ENCODE data around the gene LRGUK. TPM values are rescaled to one million over a fixed set of nuclear protein-coding genes. Genes with fewer than 3 reads are reported as not detected.

The LRGUK gene
- total RNA-seq, 1 donor, result 0.72 TPM

DNA sequence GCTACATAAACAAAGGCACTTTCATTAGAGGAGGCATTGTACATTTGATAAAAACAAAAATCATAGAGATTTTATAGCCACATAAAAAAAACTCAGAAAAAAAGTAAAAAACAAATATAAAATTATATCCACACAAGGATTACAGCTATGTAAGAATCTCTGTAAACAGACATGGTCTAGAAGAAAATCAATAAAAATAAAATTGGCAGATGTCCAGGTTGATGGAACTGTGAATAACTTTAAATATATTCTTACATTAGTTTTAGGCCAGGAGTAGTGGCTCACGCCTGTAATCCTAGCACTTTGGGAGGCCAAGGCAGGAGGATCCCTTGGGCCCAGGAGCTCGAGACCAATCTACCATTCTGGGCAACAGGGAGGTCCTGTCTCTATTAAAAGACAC is 170.3 kb downstream of the LRGUK start:
- no peaks in the 10 kb centered on the region for H3K4me1 ChIP-seq (ENCODE audit: insufficient read depth, low read length)
- H3K9me3 ChIP-seq (ENCODE audit: low read depth, low read length), result no peaks in the 10 kb centered on the region
- H3K4me2 ChIP-seq (ENCODE audit: insufficient read depth, low read length), result no peak overlapping the region

DNA sequence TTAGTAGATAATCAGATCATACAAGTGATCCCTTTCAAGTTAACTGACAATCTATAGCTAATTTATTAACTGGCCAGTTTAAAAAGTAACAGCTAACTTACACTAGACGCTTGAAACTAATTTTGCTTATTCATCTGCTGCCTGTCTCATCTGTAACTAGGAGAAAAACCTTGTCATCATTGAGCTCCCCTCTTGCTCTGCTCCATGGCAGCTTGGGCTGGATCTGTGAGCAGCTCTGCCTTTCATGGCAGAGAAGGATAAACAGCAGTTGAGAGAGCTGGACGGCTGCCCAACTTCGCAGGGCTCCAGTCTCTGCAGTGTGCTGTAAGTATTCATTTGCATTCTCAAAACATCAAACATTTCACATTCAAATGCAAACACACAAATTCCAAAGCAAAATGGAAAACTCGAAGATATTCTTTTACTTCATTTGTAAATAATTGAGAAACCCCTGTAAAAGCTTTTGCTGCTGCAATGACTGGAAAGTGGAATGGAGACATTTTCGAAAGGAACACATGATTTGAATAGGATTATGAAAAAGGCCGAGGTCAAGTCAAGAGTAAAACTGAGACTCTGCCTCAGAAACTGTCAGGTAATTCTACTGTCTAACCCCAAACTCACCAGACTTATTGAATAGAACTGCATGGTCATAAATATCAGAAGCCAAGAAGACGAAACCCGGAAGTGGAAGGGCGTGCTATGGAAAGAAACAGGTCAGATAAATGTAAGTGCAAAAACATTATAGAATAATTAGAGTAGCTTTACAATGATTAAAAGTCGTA is 172.0 kb downstream of the LRGUK start:
- H3K36me3 ChIP-seq (ENCODE audit: insufficient read depth, low read length), result peaks cover 34% of the 10 kb centered on the region
- no peak overlapping the region for H3K4me2 ChIP-seq (ENCODE audit: insufficient read depth, low read length)
- no peak overlapping the region for H3K4me3 ChIP-seq (ENCODE audit: insufficient read depth, low read length)
- no peaks in the 10 kb centered on the region for H4K20me1 ChIP-seq (ENCODE audit: insufficient read depth, low read length)
- TF ChIP-seq, protein P1, sequence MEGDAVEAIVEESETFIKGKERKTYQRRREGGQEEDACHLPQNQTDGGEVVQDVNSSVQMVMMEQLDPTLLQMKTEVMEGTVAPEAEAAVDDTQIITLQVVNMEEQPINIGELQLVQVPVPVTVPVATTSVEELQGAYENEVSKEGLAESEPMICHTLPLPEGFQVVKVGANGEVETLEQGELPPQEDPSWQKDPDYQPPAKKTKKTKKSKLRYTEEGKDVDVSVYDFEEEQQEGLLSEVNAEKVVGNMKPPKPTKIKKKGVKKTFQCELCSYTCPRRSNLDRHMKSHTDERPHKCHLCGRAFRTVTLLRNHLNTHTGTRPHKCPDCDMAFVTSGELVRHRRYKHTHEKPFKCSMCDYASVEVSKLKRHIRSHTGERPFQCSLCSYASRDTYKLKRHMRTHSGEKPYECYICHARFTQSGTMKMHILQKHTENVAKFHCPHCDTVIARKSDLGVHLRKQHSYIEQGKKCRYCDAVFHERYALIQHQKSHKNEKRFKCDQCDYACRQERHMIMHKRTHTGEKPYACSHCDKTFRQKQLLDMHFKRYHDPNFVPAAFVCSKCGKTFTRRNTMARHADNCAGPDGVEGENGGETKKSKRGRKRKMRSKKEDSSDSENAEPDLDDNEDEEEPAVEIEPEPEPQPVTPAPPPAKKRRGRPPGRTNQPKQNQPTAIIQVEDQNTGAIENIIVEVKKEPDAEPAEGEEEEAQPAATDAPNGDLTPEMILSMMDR (IDR thresholded peaks at IDR 0.05; ENCODE audit: extremely low read depth, low read depth, low read length), result no peak
- DNase-seq (ENCODE audit: insufficient read length, low spot score, missing footprints), result no peak
- no peaks in the 10 kb centered on the region for H3K4me1 ChIP-seq (ENCODE audit: insufficient read depth, low read length)
- no peaks in the 10 kb centered on the region for H3K9me3 ChIP-seq (ENCODE audit: low read depth, low read length)
- H3K79me2 ChIP-seq (ENCODE audit: insufficient read depth, low read length), result no peaks in the 10 kb centered on the region
- H3K27me3 ChIP-seq (ENCODE audit: insufficient read depth, low read length), result no peaks in the 10 kb centered on the region
- H3K27ac ChIP-seq (ENCODE audit: low read depth, low read length), result no peak overlapping the region
- no peak overlapping the region for H2AFZ ChIP-seq (ENCODE audit: low read length)

More for the DNA sequence above, 170.3 kb downstream of the LRGUK start:
- Histone ChIP-seq H3K4me3 (ENCODE audit: insufficient read depth, low read length) (no peak overlapping the region), H3K36me3 (ENCODE audit: insufficient read depth, low read length) (peaks cover 29% of the 10 kb centered on the region), H4K20me1 (ENCODE audit: insufficient read depth, low read length) (no peaks in the 10 kb centered on the region), H3K27me3 (ENCODE audit: insufficient read depth, low read length) (no peaks in the 10 kb centered on the region), H2AFZ (ENCODE audit: low read length) (no peak overlapping the region), H3K79me2 (ENCODE audit: insufficient read depth, low read length) (no peaks in the 10 kb centered on the region), H3K27ac (ENCODE audit: low read depth, low read length) (no peak overlapping the region)
- TF ChIP-seq, protein P1 (IDR thresholded peaks at IDR 0.05; ENCODE audit: extremely low read depth, low read depth, low read length), result no peak
- no peak for DNase-seq (ENCODE audit: insufficient read length, low spot score, missing footprints)

DNA sequence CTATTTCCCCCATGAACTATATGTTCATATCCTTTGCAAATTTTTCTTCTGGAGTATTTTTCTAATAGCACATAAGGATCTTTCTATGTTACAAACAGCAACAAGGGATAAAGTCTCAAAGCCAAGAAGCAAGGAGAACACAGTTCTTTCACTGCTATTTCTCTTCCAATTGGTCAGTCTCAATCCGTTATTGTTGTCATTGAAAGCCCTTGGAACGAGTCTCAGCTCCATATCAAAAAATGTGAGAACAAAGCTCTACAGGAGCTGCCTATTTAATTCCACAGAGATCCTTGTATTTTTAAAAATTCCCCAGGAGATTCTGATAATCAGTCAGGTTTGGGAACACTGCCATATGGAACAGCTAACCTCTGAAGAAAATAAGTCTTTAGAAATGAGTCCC is 173.8 kb downstream of the LRGUK start:
- Histone ChIP-seq H2AFZ (ENCODE audit: low read length) (no peak overlapping the region), H3K27ac (ENCODE audit: low read depth, low read length) (no peak overlapping the region), H3K79me2 (ENCODE audit: insufficient read depth, low read length) (no peaks in the 10 kb centered on the region), H3K27me3 (ENCODE audit: insufficient read depth, low read length) (no peaks in the 10 kb centered on the region), H3K36me3 (ENCODE audit: insufficient read depth, low read length) (peaks cover 31% of the 10 kb centered on the region), H3K9me3 (ENCODE audit: low read depth, low read length) (no peaks in the 10 kb centered on the region), H3K4me3 (ENCODE audit: insufficient read depth, low read length) (no peak overlapping the region), H4K20me1 (ENCODE audit: insufficient read depth, low read length) (no peaks in the 10 kb centered on the region), H3K4me2 (ENCODE audit: insufficient read depth, low read length) (no peak overlapping the region), H3K4me1 (ENCODE audit: insufficient read depth, low read length) (no peaks in the 10 kb centered on the region)
- TF ChIP-seq, protein P1 (IDR thresholded peaks at IDR 0.05; ENCODE audit: extremely low read depth, low read depth, low read length), result no peak
- DNase-seq (ENCODE audit: insufficient read length, low spot score, missing footprints), result no peak

DNA sequence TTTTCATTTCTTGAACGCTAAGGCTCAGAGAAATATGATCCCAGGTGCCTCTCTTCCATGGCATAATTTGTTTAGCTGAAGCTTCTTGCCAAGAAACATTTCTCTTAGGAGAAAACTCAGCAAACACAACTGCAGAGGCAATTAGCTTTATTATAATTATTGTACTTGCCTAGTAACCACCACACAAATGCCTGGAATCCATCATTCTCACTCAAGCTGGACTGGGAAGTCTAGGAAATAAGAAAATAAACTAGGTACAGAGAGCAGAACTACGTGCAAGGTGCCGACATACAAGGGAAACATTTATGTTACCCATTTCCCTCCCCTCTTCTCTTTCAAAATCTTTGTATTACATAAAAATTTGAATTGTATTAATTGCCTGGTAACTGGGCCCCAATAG is 174.5 kb downstream of the LRGUK start:
- Histone ChIP-seq H3K4me2 (ENCODE audit: insufficient read depth, low read length) (no peak overlapping the region), H4K20me1 (ENCODE audit: insufficient read depth, low read length) (no peaks in the 10 kb centered on the region), H2AFZ (ENCODE audit: low read length) (no peak overlapping the region), H3K4me1 (ENCODE audit: insufficient read depth, low read length) (no peaks in the 10 kb centered on the region), H3K79me2 (ENCODE audit: insufficient read depth, low read length) (no peaks in the 10 kb centered on the region), H3K27ac (ENCODE audit: low read depth, low read length) (no peak overlapping the region), H3K9me3 (ENCODE audit: low read depth, low read length) (no peaks in the 10 kb centered on the region), H3K36me3 (ENCODE audit: insufficient read depth, low read length) (peaks cover 25% of the 10 kb centered on the region), H3K4me3 (ENCODE audit: insufficient read depth, low read length) (no peak overlapping the region), H3K27me3 (ENCODE audit: insufficient read depth, low read length) (no peaks in the 10 kb centered on the region)
- TF ChIP-seq, protein P1 (IDR thresholded peaks at IDR 0.05; ENCODE audit: extremely low read depth, low read depth, low read length), result no peak
- DNase-seq (ENCODE audit: insufficient read length, low spot score, missing footprints), result no peak
